H1 (cell line): Measurements from ENCODE around the gene RGS13. TPM values are rescaled to one million over a fixed set of nuclear protein-coding genes. Genes with fewer than 3 reads are reported as not detected.

ENCODE experiments used
- CTCF ChIA-PET: fragments of 300-600 bp; sonication (Branson Sonifier 250); formaldehyde crosslinking; loops from one replicate; lab custom pipeline; 2021; ENCODE audit not compliant: partially characterized antibody; lab: Charles Lee
- POLR2A ChIA-PET: fragments of 300-600 bp; sonication (Branson Sonifier 250); formaldehyde crosslinking; loops from one replicate; lab custom pipeline; 2021; ENCODE audit warnings: inconsistent platforms; ENCODE audit not compliant: partially characterized antibody; lab: Charles Lee
- DNase-seq, 2 experiments: peaks; one replicate each; pipeline versions ENCODE4 v3.0.0 to v3.0.0-alpha.2; 2010 to 2022; ENCODE audit warnings: low spot score in 2 of 2, low read depth in 1 of 2, mixed read lengths in 1 of 2
- FAIRE-seq: peaks from 2 replicates; lab custom pipeline; 2011; peaks lifted over from hg19 to GRCh38; lab: Jason Lieb, UNC
- H2AFZ ChIP-seq: 2 replicates; pipeline ENCODE4 v1.8.1; 2012; ENCODE audit warnings: low read length, inconsistent platforms
- H2AK5ac ChIP-seq: 2 replicates; pipeline ENCODE4 v1.6.1; 2013; ENCODE audit warnings: low read depth, low read length
- H2BK120ac ChIP-seq: replicated peaks from 2 replicates; pipeline ENCODE3; 2013; ENCODE audit warnings: low read depth, low read length, inconsistent platforms
- H2BK12ac ChIP-seq: 2 replicates; pipeline ENCODE4 v1.6.1; 2013; ENCODE audit warnings: low read depth, low read length
- H2BK15ac ChIP-seq: 2 replicates; pipeline ENCODE4 v1.6.1; 2013; ENCODE audit warnings: low read length
- H2BK20ac ChIP-seq: 2 replicates; pipeline ENCODE4 v1.6.1; 2013; ENCODE audit warnings: low read length
- H2BK5ac ChIP-seq: 2 replicates; pipeline ENCODE4 v1.6.1; 2013; ENCODE audit warnings: low read depth, low read length
- H3K14ac ChIP-seq: 2 replicates; pipeline ENCODE4 v1.6.1; 2013; ENCODE audit warnings: inconsistent platforms; ENCODE audit not compliant: insufficient read length
- H3K18ac ChIP-seq: 2 replicates; pipeline ENCODE4 v1.6.1; 2013; ENCODE audit warnings: low read length; ENCODE audit errors: extremely low read depth
- H3K23ac ChIP-seq: 2 replicates; pipeline ENCODE4 v1.6.1; 2013; ENCODE audit warnings: inconsistent platforms; ENCODE audit not compliant: insufficient read length
- H3K23me2 ChIP-seq: 2 replicates; pipeline ENCODE4 v1.6.1; 2013; ENCODE audit warnings: low read depth, low read length
- H3K27ac ChIP-seq: 2 replicates; pipeline ENCODE4 v1.6.1; 2011; ENCODE audit warnings: low read depth, low read length, inconsistent platforms
- H3K27me3 ChIP-seq, 4 experiments: replicated peaks in 1 of 4; 1 replicate in 1 of 4; 2 replicates in 3 of 4; pipeline versions ENCODE4 v1.6.1 to v1.8.1; 2011 to 2013; ENCODE audit warnings: low read length in 3 of 4, mild to moderate bottlenecking in 3 of 4, inconsistent platforms in 2 of 4, mixed read lengths in 2 of 4, moderate library complexity in 1 of 4; ENCODE audit not compliant: control insufficient read depth in 3 of 4, insufficient read depth in 3 of 4; ENCODE audit errors: extremely low read depth in 1 of 4
- H3K36me3 ChIP-seq, 4 experiments: 2 replicates each; pipeline versions ENCODE4 v1.6.1 to v1.8.1; 2011 to 2013; ENCODE audit warnings: mild to moderate bottlenecking in 4 of 4, low read length in 3 of 4, moderate library complexity in 2 of 4, control low read depth in 1 of 4, inconsistent platforms in 1 of 4; ENCODE audit not compliant: insufficient read depth in 4 of 4, control insufficient read depth in 2 of 4
- H3K4ac ChIP-seq: replicated peaks from 2 replicates; pipeline ENCODE3; 2013; ENCODE audit warnings: low read length, low read depth, mixed read lengths, inconsistent platforms; ENCODE audit not compliant: insufficient read length
- H3K4me1 ChIP-seq, 4 experiments: replicated peaks in 1 of 4; 1 replicate in 1 of 4; 2 replicates in 3 of 4; pipeline versions ENCODE4 v1.6.1 to v1.8.1; 2011 to 2013; ENCODE audit warnings: low read length in 3 of 4, inconsistent platforms in 2 of 4, mixed read lengths in 1 of 4; ENCODE audit not compliant: insufficient read depth in 4 of 4, control insufficient read depth in 3 of 4
- H3K4me2 ChIP-seq, 2 experiments: 2 replicates each; pipeline versions ENCODE4 v1.6.1 to v1.8.1; 2011 to 2013; ENCODE audit warnings: low read depth in 2 of 2, low read length in 2 of 2, control low read depth in 1 of 2, inconsistent platforms in 1 of 2, mild to moderate bottlenecking in 1 of 2; ENCODE audit not compliant: insufficient read depth in 1 of 2
- H3K4me3 ChIP-seq, 4 experiments: fragments of 200-600, 300-600 bp in 1 of 4; sonication (generic), shearing (Covaris generic), sonication (Bioruptor Twin) in 1 of 4; 2 replicates each; pipeline versions ENCODE4 v1.5.1 to v1.8.1; 2011 to 2016; ENCODE audit warnings: low read length in 4 of 4, low read depth in 3 of 4, control low read depth in 2 of 4, inconsistent platforms in 2 of 4, mild to moderate bottlenecking in 2 of 4, mixed read lengths in 1 of 4, moderate library complexity in 1 of 4; ENCODE audit not compliant: insufficient read depth in 2 of 4; ENCODE audit errors: extremely low read depth in 1 of 4
- H3K56ac ChIP-seq: replicated peaks from 2 replicates; pipeline ENCODE3; 2013; ENCODE audit warnings: low read depth, mild to moderate bottlenecking, mixed read lengths, low read length, inconsistent platforms; ENCODE audit not compliant: insufficient read length
- H3K79me1 ChIP-seq: 2 replicates; pipeline ENCODE4 v1.6.1; 2013; ENCODE audit warnings: low read depth, low read length, control low read depth
- H3K79me2 ChIP-seq, 2 experiments: 2 replicates each; pipeline versions ENCODE4 v1.6.1 to v1.8.1; 2012 to 2013; ENCODE audit warnings: low read length in 2 of 2, mild to moderate bottlenecking in 2 of 2, inconsistent platforms in 1 of 2; ENCODE audit not compliant: insufficient read depth in 2 of 2, control insufficient read depth in 1 of 2
- H3K9ac ChIP-seq, 4 experiments: replicated peaks in 1 of 4; 1 replicate in 1 of 4; 2 replicates in 3 of 4; pipeline versions ENCODE4 v1.6.1 to v1.8.1; 2011 to 2013; ENCODE audit warnings: low read depth in 3 of 4, low read length in 3 of 4, control low read depth in 2 of 4, mild to moderate bottlenecking in 2 of 4, moderate library complexity in 2 of 4, inconsistent platforms in 1 of 4; ENCODE audit errors: extremely low read depth in 1 of 4
- H3K9me3 ChIP-seq, 2 experiments: 2 replicates each; pipeline versions ENCODE4 v1.6.1 to v1.8.1; 2012 to 2013; ENCODE audit warnings: mild to moderate bottlenecking in 2 of 2, moderate library complexity in 2 of 2, control low read depth in 1 of 2, inconsistent platforms in 1 of 2, low read depth in 1 of 2, low read length in 1 of 2, mixed read lengths in 1 of 2; ENCODE audit not compliant: insufficient read depth in 2 of 2
- H4K20me1 ChIP-seq, 2 experiments: replicated peaks in 1 of 2; 2 replicates each; pipeline versions ENCODE3 to v1.8.1; 2011 to 2013; ENCODE audit warnings: inconsistent platforms in 2 of 2, low read length in 2 of 2, mild to moderate bottlenecking in 1 of 2; ENCODE audit not compliant: insufficient read depth in 2 of 2, control insufficient read depth in 1 of 2
- H4K5ac ChIP-seq: 2 replicates; pipeline ENCODE4 v1.6.1; 2013; ENCODE audit warnings: low read length, low read depth, mixed read lengths, inconsistent platforms; ENCODE audit not compliant: insufficient read length
- H4K8ac ChIP-seq: 2 replicates; pipeline ENCODE4 v1.8.0; 2013; ENCODE audit warnings: mild to moderate bottlenecking, moderate library complexity, low read length, inconsistent platforms; ENCODE audit not compliant: insufficient read depth; ENCODE audit errors: extremely low read depth
- H4K91ac ChIP-seq: replicated peaks from 2 replicates; pipeline ENCODE3; 2013; ENCODE audit warnings: low read length, mixed read lengths, inconsistent platforms; ENCODE audit not compliant: insufficient read length
- BCL11A ChIP-seq, 2 experiments: IDR thresholded peaks; one replicate each; pipeline ENCODE4 v1.6.1; 2011; ENCODE audit warnings: low read depth in 2 of 2, low read length in 2 of 2, mild to moderate bottlenecking in 2 of 2
- EZH2 ChIP-seq: fragments of 200-600 bp; sonication (generic); IDR thresholded peaks from 2 replicates; pipeline ENCODE4 v1.7.1; 2012; ENCODE audit warnings: low read depth, mild to moderate bottlenecking, moderate library complexity, low read length, inconsistent platforms; ENCODE audit not compliant: severe bottlenecking
- SUZ12 ChIP-seq: fragments of 200-600 bp; sonication (generic); IDR thresholded peaks from 2 replicates; pipeline ENCODE4 v1.6.1; 2012; ENCODE audit warnings: mild to moderate bottlenecking, inconsistent platforms, low read length, moderate library complexity, mixed read lengths
- WGBS, 2 experiments: shearing (Covaris generic) in 1 of 2; methylation state at CpG; one replicate each; pipeline versions ENCODE4 v1.1.6 to v1.1.7; 2013 to 2015; ENCODE audit warnings: low lambda C conversion rate in 2 of 2, mixed read lengths in 2 of 2, inconsistent platforms in 1 of 2, low coverage in 1 of 2, missing lambda C conversion rate in 1 of 2; ENCODE audit not compliant: insufficient replicate concordance in 2 of 2, insufficient coverage in 1 of 2, insufficient read length in 1 of 2; ENCODE audit errors: extremely low coverage in 1 of 2, missing lambda C conversion rate in 1 of 2; 5-methylcytosine and 5-hydroxymethylcytosine counted together
- polyA plus RNA-seq, 7 experiments: library from polyadenylated mRNA; depleted of rRNA in 3 of 7; stranded (reverse) in 5 of 7; unstranded in 2 of 7; fragments of >200 nt in 5 of 7; fragments of 200-250 nt in 2 of 7; gene quantifications; 1 replicate in 5 of 7; 2 replicates in 1 of 7; 4 replicates in 1 of 7; pipeline versions ENCODE4 v1.2.1 to v1.2.3, GENCODE V29; 2011 to 2013; ENCODE audit warnings: missing spikeins in 2 of 7, mixed read lengths in 2 of 7
- total RNA-seq: library from RNA; stranded (reverse); fragmentation: NEBNext Ultra II Directional; extraction: Animal tissue kit (Norgen Biotek cat#: 25700); gene quantifications from 2 replicates; pipeline ENCODE4 v1.2.1, GENCODE V29; 2021

The RGS13 gene
- total and polyA plus RNA-seq, 2 of the 8 experiments (the other 6 are each of a cell fraction or from before 2014, with no cell fraction given): not detected

DNA sequence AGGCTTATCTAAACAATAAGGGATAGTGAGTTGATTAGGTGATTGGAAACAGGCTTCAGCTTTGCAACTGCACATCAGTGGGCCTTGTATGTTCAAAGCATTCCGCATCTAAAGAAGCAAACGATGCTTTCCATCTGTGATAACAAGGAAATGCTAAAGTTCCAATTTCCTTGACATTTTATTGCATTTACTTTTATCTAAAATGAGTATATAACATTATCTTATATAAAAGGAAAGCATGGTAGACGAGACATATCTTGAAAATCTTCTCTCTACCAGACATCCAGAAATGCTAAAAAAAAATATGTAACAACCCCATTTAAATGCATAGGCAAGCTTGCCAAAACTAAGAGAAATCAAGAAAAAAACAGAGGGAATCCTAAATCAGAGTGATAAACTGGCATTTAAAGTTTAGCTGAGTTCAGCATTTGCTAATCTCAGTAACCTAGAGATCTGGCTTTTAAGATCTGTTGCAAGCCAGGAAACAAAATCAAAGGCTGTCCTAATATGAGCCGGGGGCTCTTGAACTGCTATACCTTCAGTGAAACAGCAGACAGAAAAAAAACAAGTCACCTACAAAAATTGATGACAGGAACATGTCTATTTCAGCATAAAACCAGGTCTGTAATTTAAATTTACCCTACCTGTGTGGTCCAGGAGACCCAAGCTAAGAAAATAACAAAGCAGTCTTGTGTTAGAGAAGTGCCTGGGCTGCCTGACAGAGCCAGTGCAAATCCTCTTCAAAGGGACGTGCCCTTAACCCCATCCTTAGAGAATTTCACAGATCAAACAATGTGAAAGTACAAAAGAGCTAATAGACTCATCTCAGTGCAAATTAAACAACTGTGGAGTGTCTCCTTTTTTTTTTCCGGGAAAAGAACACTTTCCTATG lies 3.1 kb upstream of the RGS13 start:
- H3K9me3 ChIP-seq: no peaks in the 10 kb centered on the region
- H4K20me1 ChIP-seq: no peaks in the 10 kb centered on the region
- no peak overlapping the region for H2AK5ac ChIP-seq
- H2BK12ac ChIP-seq: no peak overlapping the region
- no peaks in the 10 kb centered on the region for H3K36me3 ChIP-seq
- ChIA-PET POLR2A (interaction anchor here (0.6 kb wide), 1 partner anchor 272 kb away, joined by 3 read pairs; no protein-coding TSS in a partner anchor), CTCF (interaction anchor here (0.6 to 1.5 kb wide), 5 partner anchors 84 to 443 kb away, joined by 3 to 4 read pairs (median 3); no protein-coding TSS in a partner anchor)
- H3K4ac ChIP-seq: no peak overlapping the region
- H3K23ac ChIP-seq: no peak overlapping the region
- no peak overlapping the region for H3K56ac ChIP-seq
- H4K91ac ChIP-seq: no peak overlapping the region
- H3K4me2 ChIP-seq: no peak overlapping the region
- no peak for FAIRE-seq
- no peak overlapping the region for H3K4me3 ChIP-seq
- no peak overlapping the region for H2BK5ac ChIP-seq
- no peaks in the 10 kb centered on the region for H3K27me3 ChIP-seq
- no peak overlapping the region for H3K9ac ChIP-seq
- H3K14ac ChIP-seq: no peak overlapping the region
- H3K4me1 ChIP-seq: no peaks in the 10 kb centered on the region
- no peaks in the 10 kb centered on the region for H3K79me2 ChIP-seq
- no peak overlapping the region for H4K5ac ChIP-seq
- no peak overlapping the region for H2BK20ac ChIP-seq
- no peak overlapping the region for H2BK15ac ChIP-seq
- H2AFZ ChIP-seq: no peak overlapping the region
- no peak for DNase-seq
- no peak overlapping the region for H3K18ac ChIP-seq
- H2BK120ac ChIP-seq: no peak overlapping the region
- H4K8ac ChIP-seq: no peak overlapping the region
- no peaks in the 10 kb centered on the region for H3K23me2 ChIP-seq
- 77% methylated on average over 6 of the region's 6 CpGs; no CpG with 5 or more reads in 1 of the 2 experiments for WGBS, 2 experiments
- TF ChIP-seq BCL11A (IDR thresholded peaks at IDR 0.05; ENCODE audit: low read depth in 2 of 2, low read length in 2 of 2) (no peak), EZH2 (no peak), SUZ12 (no peak)
- H3K79me1 ChIP-seq: no peaks in the 10 kb centered on the region
- no peak overlapping the region for H3K27ac ChIP-seq
